ENCODE results near the gene OR8B3.

GRCh38 chr11:124442442-124442841 is 43.6 kb upstream of the OR8B3 start:
- TF ChIP-seq CTCF (IDR thresholded peaks at IDR 0.05; ENCODE audit: low read depth, low read length, poor library complexity, severe bottlenecking): no peak
- no peak for TF ChIP-seq EZH2phosphoT487 (IDR thresholded peaks at IDR 0.05; ENCODE audit: borderline replicate concordance, low read length)
